Aorta (tissue), 5 donors: Measurements from ENCODE around the gene KRI1. TPM values are rescaled to one million over a fixed set of nuclear protein-coding genes. Genes with fewer than 3 reads are reported as not detected.

Experiments
- ATAC-seq: fragments of 200-7000 bp; cut with Tn5 transposase; one replicate; pipeline ENCODE4 v1.9.1; 2022; ENCODE audit warnings: moderate library complexity; ENCODE audit not compliant: low FRiP score
- DNase-seq, 2 donors: peaks; one replicate each; pipeline ENCODE4 v3.0.0-alpha.2; 2020
- H3K27ac ChIP-seq, 2 donors: one replicate each; pipeline ENCODE4 v1.5.1; 2013; ENCODE audit warnings: low read length in 2 of 2, mild to moderate bottlenecking in 2 of 2, moderate library complexity in 2 of 2, control low read depth in 1 of 2, inconsistent platforms in 1 of 2, low read depth in 1 of 2
- H3K27me3 ChIP-seq, 2 donors: one replicate each; pipeline ENCODE4 v1.6.1; 2013; ENCODE audit warnings: control low read depth in 1 of 2, low read length in 1 of 2, mild to moderate bottlenecking in 1 of 2, moderate library complexity in 1 of 2; ENCODE audit not compliant: insufficient read depth in 2 of 2, control insufficient read depth in 1 of 2
- H3K36me3 ChIP-seq, 2 donors: one replicate each; pipeline ENCODE4 v1.6.1; 2013; ENCODE audit warnings: control low read depth in 1 of 2, low read length in 1 of 2, mild to moderate bottlenecking in 1 of 2; ENCODE audit not compliant: insufficient read depth in 2 of 2, control insufficient read depth in 1 of 2
- H3K4me1 ChIP-seq, 2 donors: one replicate each; pipeline ENCODE4 v1.6.1; 2013; ENCODE audit warnings: low read length in 2 of 2, control low read depth in 1 of 2, mild to moderate bottlenecking in 1 of 2, moderate library complexity in 1 of 2; ENCODE audit not compliant: insufficient read depth in 2 of 2, control insufficient read depth in 1 of 2
- H3K4me3 ChIP-seq, 2 donors: one replicate each; pipeline ENCODE4 v1.5.1; 2013; ENCODE audit warnings: low read length in 2 of 2, control low read depth in 1 of 2, mild to moderate bottlenecking in 1 of 2
- H3K9me3 ChIP-seq: one replicate; pipeline ENCODE4 v1.6.1; 2013; ENCODE audit warnings: mild to moderate bottlenecking, low read length; ENCODE audit not compliant: control insufficient read depth
- WGBS, 2 donors: extraction: QIAGEN DNeasy Blood & Tissue Kit; methylation state at CpG; one replicate each; pipeline ENCODE4 v1.1.7; 2013; 5-methylcytosine and 5-hydroxymethylcytosine counted together
- intact Hi-C, 2 donors: fragments of 100-400 bp; cut with DNase I; formaldehyde crosslinking; loops; one replicate each; pipeline versions ENCODE4 v1.14.2 to v1.15.0; 2022
- polyA plus RNA-seq, 2 donors: library from polyadenylated mRNA; stranded (reverse); fragments of 200-250 nt; gene quantifications; one replicate each; pipeline ENCODE4 v1.2.3, GENCODE V29; 2013
- total RNA-seq, 2 donors: library from RNA; stranded (reverse); fragmentation: NEBNext Ultra II Directional; extraction: Animal tissue kit (Norgen Biotek cat#: 25700); gene quantifications; one replicate each; pipeline ENCODE4 v1.2.1, GENCODE V29; 2021
- donor health status: healthy with polysubstance abuse.
- donor health status: Bipolar disorder and iron deficiency.
- donor health status: DM: no; HTN: no; CAD: no.
- donor health status: DM: no; HTN: no; CAD: no.
- donor health status: DM: yes; HTN: yes; CAD: no.

KRI1 gene
- total and polyA plus RNA-seq, 4 donors: 6.4 to 41.0 (median 17.3) TPM

DNA sequence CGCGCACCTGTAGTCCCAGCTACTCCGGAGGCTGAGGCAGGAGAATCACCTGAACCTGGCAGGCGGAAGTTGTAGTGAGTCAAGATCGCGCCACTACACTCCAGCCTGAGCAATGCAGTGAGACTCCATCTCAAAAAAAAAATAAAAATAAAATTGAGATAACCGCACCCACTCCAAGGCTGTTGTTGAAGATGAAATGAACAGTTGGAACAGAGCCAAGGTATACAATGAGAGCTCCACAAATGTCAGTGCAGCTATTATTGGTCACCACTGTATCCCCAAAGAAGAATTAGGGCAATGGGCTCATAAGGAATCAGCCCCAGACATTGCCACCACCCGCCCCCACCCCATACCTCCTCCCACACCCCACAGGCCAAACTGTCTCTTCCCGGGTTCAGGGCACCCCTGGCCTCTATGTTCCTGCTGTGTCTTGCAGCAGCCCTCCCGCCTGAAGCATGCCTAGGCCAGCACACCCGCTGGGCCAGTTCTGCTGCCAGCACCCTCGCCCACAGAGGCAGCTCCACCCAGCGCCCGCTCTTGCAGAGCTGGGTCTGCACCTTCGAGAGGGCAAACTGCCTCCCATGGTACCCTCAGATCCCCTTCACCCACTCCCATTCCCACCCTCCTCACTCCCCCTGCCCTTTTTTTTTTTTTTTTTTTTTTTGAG is 45.0 kb downstream of the KRI1 start:
- H3K36me3 ChIP-seq: no peaks in the 10 kb centered on the region
- no peak for ATAC-seq
- 87% methylated on average over 15 of the region's 15 CpGs for WGBS, 2 donors
- no peak overlapping the region for H3K27ac ChIP-seq
- DNase-seq: no peak
- intact Hi-C loops: no loop called here
- no peak overlapping the region for H3K4me3 ChIP-seq
- H3K27me3 ChIP-seq: no peaks in the 10 kb centered on the region
- no peaks in the 10 kb centered on the region for H3K9me3 ChIP-seq
- H3K4me1 ChIP-seq: no peaks in the 10 kb centered on the region

DNA sequence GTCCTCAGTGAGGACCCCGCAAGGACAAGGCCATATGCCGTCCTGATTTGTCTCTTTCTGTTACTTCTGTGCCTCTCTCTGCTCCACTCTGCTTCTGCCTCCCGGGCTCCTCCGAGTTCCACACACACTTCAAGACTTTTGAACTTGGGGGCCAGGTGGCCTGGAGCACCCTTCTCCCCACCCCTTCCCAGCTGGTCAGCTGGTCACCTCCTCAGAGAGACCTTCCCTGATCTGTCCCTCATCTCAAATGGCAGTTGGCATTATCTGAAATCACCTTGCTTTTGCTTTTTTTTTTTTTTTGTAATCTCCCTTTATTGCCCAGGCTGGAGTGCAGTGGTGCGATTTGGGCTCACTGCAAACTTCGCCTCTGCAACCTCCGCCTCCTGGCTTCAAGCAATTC is 46.4 kb downstream of the KRI1 start:
- intact Hi-C loops: no loop called here
- H3K9me3 ChIP-seq: no peaks in the 10 kb centered on the region
- no peak for DNase-seq
- 83 to 84% methylated on average over 7 of the region's 7 CpGs for WGBS, 2 donors
- no peaks in the 10 kb centered on the region for H3K36me3 ChIP-seq
- no peaks in the 10 kb centered on the region for H3K4me1 ChIP-seq
- H3K27ac ChIP-seq: no peak overlapping the region
- H3K4me3 ChIP-seq: no peak overlapping the region
- no peaks in the 10 kb centered on the region for H3K27me3 ChIP-seq
- ATAC-seq: no peak

- H3K27ac ChIP-seq: no peak overlapping the region
- no peaks in the 10 kb centered on the region for H3K9me3 ChIP-seq
- H3K27me3 ChIP-seq: no peaks in the 10 kb centered on the region
- DNase-seq (no peak), ATAC-seq (peak; percentile 17)
- no peaks in the 10 kb centered on the region for H3K36me3 ChIP-seq
- intact Hi-C loops: no loop called here
- 32 to 34% methylated on average over 33 of the region's 33 CpGs for WGBS, 2 donors
- H3K4me1 ChIP-seq: no peaks in the 10 kb centered on the region
- no peak overlapping the region for H3K4me3 ChIP-seq
These were observed 47.1 kb downstream of the KRI1 start for GRCh38 chr19:10518444-10519361.

DNA sequence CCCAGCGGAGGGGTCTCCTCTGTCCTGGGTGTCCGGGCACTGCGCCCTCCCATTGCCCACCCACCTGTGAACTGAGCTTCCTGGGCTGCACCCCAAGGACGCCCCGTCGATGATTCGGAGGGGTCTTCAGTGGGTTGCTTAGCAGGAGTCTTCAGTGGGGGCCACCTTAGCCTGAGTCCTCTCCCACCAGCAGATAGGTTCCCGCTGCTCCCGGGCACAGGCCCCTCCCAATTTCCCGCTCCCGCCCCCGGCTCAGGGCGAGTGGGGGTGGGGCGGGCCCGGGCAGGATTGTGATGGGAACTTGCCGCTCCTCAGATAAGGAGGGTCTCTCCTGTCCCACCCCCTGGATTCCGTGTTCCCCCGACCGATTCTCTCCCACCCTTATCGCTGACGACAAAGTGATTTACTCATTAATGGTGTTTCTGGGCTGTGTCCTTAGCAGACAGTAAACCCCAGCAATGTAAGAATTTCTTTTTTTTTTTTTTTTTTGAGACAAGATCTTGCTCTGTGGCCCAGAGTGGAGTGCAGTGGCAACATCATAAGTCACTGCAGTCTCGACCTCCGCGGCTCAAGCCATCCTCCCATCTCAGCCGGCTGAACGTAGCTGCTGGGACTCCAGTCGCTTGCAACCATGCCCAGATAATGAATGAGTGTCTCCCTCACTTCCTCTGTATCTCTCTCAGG is 47.9 kb downstream of the KRI1 start:
- no peak overlapping the region for H3K4me3 ChIP-seq
- WGBS, 2 donors: 2% methylated on average over 23 to 27 of the region's 27 CpGs
- H3K27ac ChIP-seq: no peak overlapping the region
- no peaks in the 10 kb centered on the region for H3K36me3 ChIP-seq
- H3K9me3 ChIP-seq: no peaks in the 10 kb centered on the region
- no peaks in the 10 kb centered on the region for H3K27me3 ChIP-seq
- peak; percentile 57 for ATAC-seq
- intact Hi-C loops: no loop called here
- DNase-seq: peak in 1 of 2 donors; percentile 66
- no peaks in the 10 kb centered on the region for H3K4me1 ChIP-seq

DNA sequence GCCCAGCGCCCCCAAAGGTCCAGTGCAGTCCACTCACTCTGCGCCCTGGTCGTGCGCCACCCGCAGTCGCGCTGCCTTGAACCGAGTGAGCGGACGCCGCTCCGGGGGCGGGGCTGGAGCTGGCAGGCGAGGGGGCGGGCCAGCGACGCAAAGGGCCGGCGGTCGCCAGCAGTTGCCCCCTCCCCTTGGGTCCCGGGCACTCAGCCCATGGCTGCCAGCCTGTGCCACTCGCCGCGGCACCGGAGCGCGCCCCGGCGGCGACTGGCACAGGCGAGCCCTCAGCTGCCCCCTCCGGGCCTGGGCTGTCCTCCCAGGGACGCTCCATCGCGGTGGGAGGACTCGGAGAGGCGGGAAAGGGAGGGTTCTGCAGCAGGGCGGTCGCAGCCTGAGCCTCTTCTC is 48.5 kb downstream of the KRI1 start, which contains the start of gene S1PR5:
Gene S1PR5 (minus strand): TSS at position 87 of the 399 bp plus-strand sequence. CDS start 2,436 bp downstream, outside the sequence.
- Histone ChIP-seq H3K4me3 (no peak within 1 kb of the TSS), H3K27ac (no peak within 1 kb of the TSS), H3K9me3 (no peaks in the 10 kb centered on the region), H3K36me3 (no peaks in the 10 kb centered on the region), H3K4me1 (no peaks in the 10 kb centered on the region), H3K27me3 (no peaks in the 10 kb centered on the region)
- ATAC-seq (peak; percentile 50), DNase-seq (peak in 1 of 2 donors; percentile 58)
- intact Hi-C loops: no loop called here
- 0 to 1% methylated on average over 25 to 39 of the region's 39 CpGs for WGBS, 2 donors

- Histone ChIP-seq H3K27ac (no peak overlapping the region), H3K36me3 (no peaks in the 10 kb centered on the region), H3K4me1 (no peaks in the 10 kb centered on the region), H3K4me3 (no peak overlapping the region), H3K27me3 (no peaks in the 10 kb centered on the region), H3K9me3 (no peaks in the 10 kb centered on the region)
- intact Hi-C loops: no loop called here
- DNase-seq (no peak), ATAC-seq (no peak)
- 38% methylated on average over 10 of the region's 10 CpGs for WGBS, 2 donors
These were observed 49.0 kb downstream of the KRI1 start for GRCh38 chr19:10516671-10517286.

DNA sequence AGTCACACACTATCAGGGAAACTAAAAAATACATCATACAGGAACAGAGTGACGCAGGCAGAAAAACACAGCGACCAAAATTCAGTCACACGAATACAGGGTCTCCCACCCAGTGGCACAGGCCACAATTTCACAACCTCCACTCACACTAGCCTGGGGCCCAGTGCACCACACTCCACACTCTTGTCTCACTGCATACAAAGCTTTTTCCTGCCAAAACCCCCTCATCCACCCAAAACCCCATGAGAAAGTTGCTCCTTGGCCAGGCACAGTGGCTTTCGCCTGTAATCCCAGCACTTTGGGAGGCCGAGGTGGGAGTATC is 49.8 kb downstream of the KRI1 start:
- H3K36me3 ChIP-seq: no peaks in the 10 kb centered on the region
- no peaks in the 10 kb centered on the region for H3K4me1 ChIP-seq
- WGBS, 2 donors: 93 to 96% methylated on average over 5 of the region's 5 CpGs
- no peak overlapping the region for H3K27ac ChIP-seq
- DNase-seq: no peak
- H3K4me3 ChIP-seq: no peak overlapping the region
- no peak for ATAC-seq
- H3K27me3 ChIP-seq: no peaks in the 10 kb centered on the region
- intact Hi-C loops: no loop called here
- no peaks in the 10 kb centered on the region for H3K9me3 ChIP-seq

DNA sequence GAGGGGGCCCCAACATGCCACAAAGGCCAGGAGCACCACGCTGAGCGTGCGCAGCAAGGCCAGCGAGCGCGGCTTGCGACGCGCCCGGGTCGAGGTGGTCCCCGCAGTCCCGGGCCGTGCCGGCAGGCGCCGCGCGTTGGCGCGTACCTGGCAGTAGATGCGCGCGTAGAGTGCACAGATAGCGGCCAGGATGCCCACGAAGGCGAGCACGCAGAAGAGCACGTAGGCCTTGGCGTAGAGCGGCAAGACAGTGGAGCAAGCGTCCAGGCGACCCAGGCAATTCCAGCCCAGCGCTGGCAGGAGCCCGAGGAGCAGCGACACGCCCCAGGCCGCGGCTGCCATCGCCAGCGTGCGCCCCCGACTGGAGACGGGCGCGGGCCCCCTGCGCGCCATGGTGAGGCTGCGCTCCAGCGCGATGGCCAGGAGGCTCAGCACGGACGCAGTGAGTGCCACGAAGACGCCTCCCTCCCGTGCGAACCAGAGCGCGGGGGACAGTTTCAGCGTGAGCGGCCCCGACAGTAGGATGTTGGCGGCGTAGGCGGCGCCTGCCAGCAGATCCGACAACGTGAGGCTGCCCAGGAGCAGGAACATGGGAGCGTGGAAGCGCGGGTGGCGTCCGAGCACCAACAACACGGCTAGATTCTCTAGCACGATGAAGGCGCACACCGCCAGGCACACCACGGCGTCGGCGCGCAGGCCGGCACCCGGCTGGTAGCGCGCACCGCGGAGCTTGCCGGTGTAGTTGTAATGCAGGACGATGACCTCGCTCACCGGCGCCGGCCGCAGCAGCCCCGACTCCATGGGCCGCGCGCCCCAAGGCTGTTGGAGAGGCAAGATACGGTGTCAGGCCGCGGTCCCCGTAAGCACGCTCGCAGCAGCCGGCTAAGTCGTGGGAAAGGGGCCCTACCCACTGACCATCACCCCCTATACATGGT is 51.3 kb downstream of the KRI1 start:
- DNase-seq: no peak
- H3K4me3 ChIP-seq: no peak overlapping the region
- 37 to 42% methylated on average over 97 to 107 of the region's 107 CpGs for WGBS, 2 donors

More for the DNA sequence above, 51.3 kb downstream of the KRI1 start:
- H3K27me3 ChIP-seq: no peaks in the 10 kb centered on the region
- intact Hi-C loops: no loop called here
- no peaks in the 10 kb centered on the region for H3K36me3 ChIP-seq
- H3K4me1 ChIP-seq: no peaks in the 10 kb centered on the region
- no peaks in the 10 kb centered on the region for H3K9me3 ChIP-seq
- H3K27ac ChIP-seq: no peak overlapping the region
- ATAC-seq: no peak
